ENCODE data around the gene PPP6R3.

DNA sequence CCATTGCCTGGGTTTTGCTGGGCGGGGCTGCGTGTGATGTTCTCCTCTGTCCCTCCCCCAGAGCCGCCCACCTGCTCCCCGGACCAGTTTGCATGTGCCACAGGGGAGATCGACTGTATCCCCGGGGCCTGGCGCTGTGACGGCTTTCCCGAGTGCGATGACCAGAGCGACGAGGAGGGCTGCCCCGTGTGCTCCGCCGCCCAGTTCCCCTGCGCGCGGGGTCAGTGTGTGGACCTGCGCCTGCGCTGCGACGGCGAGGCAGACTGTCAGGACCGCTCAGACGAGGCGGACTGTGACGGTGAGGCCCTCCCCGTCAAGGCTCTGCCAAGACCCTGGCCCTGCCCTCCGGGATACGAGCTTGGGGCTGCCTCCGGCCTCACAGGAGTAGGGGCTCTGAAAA is 27.0 kb upstream of the PPP6R3 start:
- TF ChIP-seq POLR2A (IDR thresholded peaks at IDR 0.05; ENCODE audit: low read length) = no peak
- TF ChIP-seq GATA1 (IDR thresholded peaks at IDR 0.05; ENCODE audit: low read depth, low read length) = no peak

Data from erythroblast (primary cell).